ENCODE measurements around the gene WDR45. TPM values are rescaled to one million over a fixed set of nuclear protein-coding genes. Genes with fewer than 3 reads are reported as not detected.

WDR45 gene
- total and polyA plus RNA-seq, 10 of the 15 experiments (the other 5 are each of a cell fraction or from before 2014, with no cell fraction given): 5.9 to 30.9 (median 20.6) TPM

Small RNAs within 50 kb of the gene (small RNA-seq; reads per million reads assigned to genes)
- not detected for gene RNU4-52P

Other genes starting within 250 kb of the WDR45 start
Only the 7 nearest of the 22 such genes appear.
- 17.2 and 17.5 TPM in 2 replicates for gene GRIPAP1, start 77.6 kb downstream of the WDR45 start, total RNA-seq (2014; rRNA removed)
- gene GRIPAP1, start 77.6 kb downstream of the WDR45 start, total RNA-seq (2014; rRNA removed; fragmentation: Illumina TruSeq; extraction: Trizol): 21.5 and 21.6 TPM in 2 replicates
- gene GRIPAP1, start 77.6 kb downstream of the WDR45 start, total RNA-seq (2021): 37.7 and 44.7 TPM in 2 replicates
- gene GRIPAP1, start 77.6 kb downstream of the WDR45 start, polyA plus RNA-seq (2011; rRNA removed): 37.6 and 40.7 TPM in 2 replicates
- gene GRIPAP1, start 77.6 kb downstream of the WDR45 start, polyA plus RNA-seq (2014; fragmentation: Illumina TruSeq; extraction: Trizol): 25.7 and 29.6 TPM in 2 replicates
- 1 to 10 TPM; 4.2 to 4.9 TPM for gene GRIPAP1, start 77.6 kb downstream of the WDR45 start, polyA plus RNA-seq (2014; fragmentation: Nextera tagmentation; extraction: Ambion mirVana)
- gene GRIPAP1, start 77.6 kb downstream of the WDR45 start, polyA plus RNA-seq (2014; rRNA removed): 35.2 TPM in 2 replicates
- 10 to 100 TPM; 24.9 to 26.7 TPM for gene GRIPAP1, start 77.6 kb downstream of the WDR45 start, polyA plus RNA-seq (2016; fragmentation: Nextera tagmentation; extraction: Ambion mirVana)
- 16.8 and 17.9 TPM in 2 replicates for gene TFE3, start 36.5 kb downstream of the WDR45 start, total RNA-seq (2014; rRNA removed)
- gene TFE3, start 36.5 kb downstream of the WDR45 start, total RNA-seq (2014; rRNA removed; fragmentation: Illumina TruSeq; extraction: Trizol): 9.2 and 10.3 TPM in 2 replicates
- gene TFE3, start 36.5 kb downstream of the WDR45 start, total RNA-seq (2021): 16.7 and 18.0 TPM in 2 replicates
- gene TFE3, start 36.5 kb downstream of the WDR45 start, polyA plus RNA-seq (2011; rRNA removed): 5.3 and 8.2 TPM in 2 replicates
- gene TFE3, start 36.5 kb downstream of the WDR45 start, polyA plus RNA-seq (2014; fragmentation: Illumina TruSeq; extraction: Trizol): 11.4 and 16.1 TPM in 2 replicates
- 1 to 10 TPM; 3.5 TPM for gene TFE3, start 36.5 kb downstream of the WDR45 start, polyA plus RNA-seq (2014; fragmentation: Nextera tagmentation; extraction: Ambion mirVana)
- gene TFE3, start 36.5 kb downstream of the WDR45 start, polyA plus RNA-seq (2014; rRNA removed): 19.5 and 20.4 TPM in 2 replicates
- gene TFE3, start 36.5 kb downstream of the WDR45 start, polyA plus RNA-seq (2016; fragmentation: Nextera tagmentation; extraction: Ambion mirVana): 10 to 100 TPM; 10.6 to 12.5 TPM
- gene CCDC120, start 20.9 kb downstream of the WDR45 start, total RNA-seq (2014; rRNA removed): 0.56 and 0.65 TPM in 2 replicates
- 0.41 and 0.45 TPM in 2 replicates for gene CCDC120, start 20.9 kb downstream of the WDR45 start, total RNA-seq (2014; rRNA removed; fragmentation: Illumina TruSeq; extraction: Trizol)
- 3.7 and 4.1 TPM in 2 replicates for gene CCDC120, start 20.9 kb downstream of the WDR45 start, total RNA-seq (2021)
- gene CCDC120, start 20.9 kb downstream of the WDR45 start, polyA plus RNA-seq (2011; rRNA removed): 0.03 and 0.11 TPM in 2 replicates
- gene CCDC120, start 20.9 kb downstream of the WDR45 start, polyA plus RNA-seq (2014; fragmentation: Illumina TruSeq; extraction: Trizol): 1.4 and 2.1 TPM in 2 replicates
- gene CCDC120, start 20.9 kb downstream of the WDR45 start, polyA plus RNA-seq (2014; fragmentation: Nextera tagmentation; extraction: Ambion mirVana): under 1 TPM; 0.18 to 0.27 TPM
- gene CCDC120, start 20.9 kb downstream of the WDR45 start, polyA plus RNA-seq (2014; rRNA removed): 2.5 and 3.2 TPM in 2 replicates
- 1 to 10 TPM in 1 of 2 experiments, under 1 TPM in 1; 0.95 to 1.2 TPM for gene CCDC120, start 20.9 kb downstream of the WDR45 start, polyA plus RNA-seq (2016; fragmentation: Nextera tagmentation; extraction: Ambion mirVana)
- 4.7 and 5.7 TPM in 2 replicates for gene PRAF2, start 5.9 kb downstream of the WDR45 start, total RNA-seq (2014; rRNA removed)
- gene PRAF2, start 5.9 kb downstream of the WDR45 start, total RNA-seq (2014; rRNA removed; fragmentation: Illumina TruSeq; extraction: Trizol): 2.0 and 2.6 TPM in 2 replicates
- 11.1 and 11.6 TPM in 2 replicates for gene PRAF2, start 5.9 kb downstream of the WDR45 start, total RNA-seq (2021)
- 0.49 and 0.80 TPM in 2 replicates for gene PRAF2, start 5.9 kb downstream of the WDR45 start, polyA plus RNA-seq (2011; rRNA removed)
- 11.8 and 16.2 TPM in 2 replicates for gene PRAF2, start 5.9 kb downstream of the WDR45 start, polyA plus RNA-seq (2014; fragmentation: Illumina TruSeq; extraction: Trizol)
- 1 to 10 TPM; 2.8 to 4.6 TPM for gene PRAF2, start 5.9 kb downstream of the WDR45 start, polyA plus RNA-seq (2014; fragmentation: Nextera tagmentation; extraction: Ambion mirVana)
- gene PRAF2, start 5.9 kb downstream of the WDR45 start, polyA plus RNA-seq (2014; rRNA removed): 7.7 and 9.4 TPM in 2 replicates
- 10 to 100 TPM; 13.6 to 16.7 TPM for gene PRAF2, start 5.9 kb downstream of the WDR45 start, polyA plus RNA-seq (2016; fragmentation: Nextera tagmentation; extraction: Ambion mirVana)
- 23.6 and 26.6 TPM in 2 replicates for gene GPKOW, start 43.8 kb upstream of the WDR45 start, total RNA-seq (2014; rRNA removed)
- gene GPKOW, start 43.8 kb upstream of the WDR45 start, total RNA-seq (2014; rRNA removed; fragmentation: Illumina TruSeq; extraction: Trizol): 15.7 and 16.5 TPM in 2 replicates
- 18.9 and 21.8 TPM in 2 replicates for gene GPKOW, start 43.8 kb upstream of the WDR45 start, total RNA-seq (2021)
- gene GPKOW, start 43.8 kb upstream of the WDR45 start, polyA plus RNA-seq (2011; rRNA removed): 20.1 and 25.5 TPM in 2 replicates
- 13.9 and 20.6 TPM in 2 replicates for gene GPKOW, start 43.8 kb upstream of the WDR45 start, polyA plus RNA-seq (2014; fragmentation: Illumina TruSeq; extraction: Trizol)
- gene GPKOW, start 43.8 kb upstream of the WDR45 start, polyA plus RNA-seq (2014; fragmentation: Nextera tagmentation; extraction: Ambion mirVana): 1 to 10 TPM; 3.3 to 5.1 TPM
- gene GPKOW, start 43.8 kb upstream of the WDR45 start, polyA plus RNA-seq (2014; rRNA removed): 23.0 and 25.0 TPM in 2 replicates
- 10 to 100 TPM; 21.1 to 24.6 TPM for gene GPKOW, start 43.8 kb upstream of the WDR45 start, polyA plus RNA-seq (2016; fragmentation: Nextera tagmentation; extraction: Ambion mirVana)
- 1.3 and 2.5 TPM in 2 replicates for gene MAGIX, start 82.9 kb upstream of the WDR45 start, total RNA-seq (2014; rRNA removed)
- gene MAGIX, start 82.9 kb upstream of the WDR45 start, total RNA-seq (2014; rRNA removed; fragmentation: Illumina TruSeq; extraction: Trizol): 0.09 and 0.18 TPM in 2 replicates
- 0.66 and 1.3 TPM in 2 replicates for gene MAGIX, start 82.9 kb upstream of the WDR45 start, total RNA-seq (2021)
- 0.30 and 0.33 TPM in 2 replicates for gene MAGIX, start 82.9 kb upstream of the WDR45 start, polyA plus RNA-seq (2011; rRNA removed)
- gene MAGIX, start 82.9 kb upstream of the WDR45 start, polyA plus RNA-seq (2014; fragmentation: Illumina TruSeq; extraction: Trizol): 0.31 TPM in 1 of 2 replicates, not detected in the other
- gene MAGIX, start 82.9 kb upstream of the WDR45 start, polyA plus RNA-seq (2014; fragmentation: Nextera tagmentation; extraction: Ambion mirVana): under 1 TPM; 0.03 to 0.09 TPM
- gene MAGIX, start 82.9 kb upstream of the WDR45 start, polyA plus RNA-seq (2014; rRNA removed): 1.4 and 2.0 TPM in 2 replicates
- 1 to 10 TPM; 1.4 to 1.8 TPM for gene MAGIX, start 82.9 kb upstream of the WDR45 start, polyA plus RNA-seq (2016; fragmentation: Nextera tagmentation; extraction: Ambion mirVana)
- gene PLP2, start 92.0 kb upstream of the WDR45 start, total RNA-seq (2014; rRNA removed): 51.8 and 56.6 TPM in 2 replicates
- gene PLP2, start 92.0 kb upstream of the WDR45 start, total RNA-seq (2014; rRNA removed; fragmentation: Illumina TruSeq; extraction: Trizol): 55.8 and 60.1 TPM in 2 replicates
- 102 and 106 TPM in 2 replicates for gene PLP2, start 92.0 kb upstream of the WDR45 start, total RNA-seq (2021)
- 62.3 and 78.2 TPM in 2 replicates for gene PLP2, start 92.0 kb upstream of the WDR45 start, polyA plus RNA-seq (2011; rRNA removed)
- 149 and 177 TPM in 2 replicates for gene PLP2, start 92.0 kb upstream of the WDR45 start, polyA plus RNA-seq (2014; fragmentation: Illumina TruSeq; extraction: Trizol)
- 100 to 1,000 TPM; 100 to 140 TPM for gene PLP2, start 92.0 kb upstream of the WDR45 start, polyA plus RNA-seq (2014; fragmentation: Nextera tagmentation; extraction: Ambion mirVana)
- 71.0 and 74.8 TPM in 2 replicates for gene PLP2, start 92.0 kb upstream of the WDR45 start, polyA plus RNA-seq (2014; rRNA removed)
- 100 to 1,000 TPM in 1 of 2 experiments, 10 to 100 TPM in 1; 98.3 to 101 TPM for gene PLP2, start 92.0 kb upstream of the WDR45 start, polyA plus RNA-seq (2016; fragmentation: Nextera tagmentation; extraction: Ambion mirVana)

All from GM12878 (cell line).